ENCODE results near the gene LAMA2.

Gene LAMA2

GRCh38 chr6:129111853-129112252 is 228.9 kb downstream of the LAMA2 start:
- no peak for DNase-seq
- Histone ChIP-seq H3K9ac (ENCODE audit: low read length) (no peak overlapping the region), H2AFZ (ENCODE audit: low read length) (no peak overlapping the region), H4K20me1 (ENCODE audit: insufficient read depth, low read length) (no peaks in the 10 kb centered on the region), H3K27me3 (replicated peaks; ENCODE audit: insufficient read depth, low read length) (no peaks in the 10 kb centered on the region), H3K36me3 (replicated peaks; ENCODE audit: insufficient read depth, low read length) (no peaks in the 10 kb centered on the region), H3K4me1 (ENCODE audit: low read length) (no peaks in the 10 kb centered on the region), H3F3A (ENCODE audit: insufficient read depth, low read length) (no peaks in the 10 kb centered on the region), H3K9me3 (replicated peaks; ENCODE audit: insufficient read depth, low read length) (no peaks in the 10 kb centered on the region), H3K4me3 (ENCODE audit: low read length) (no peak overlapping the region), H3K9me2 (replicated peaks; ENCODE audit: insufficient read depth, low read length) (no peaks in the 10 kb centered on the region), H3K79me2 (ENCODE audit: low read length) (no peaks in the 10 kb centered on the region), H3K4me2 (ENCODE audit: low read depth, low read length) (no peak overlapping the region), H3K27ac (ENCODE audit: low read length) (no peak overlapping the region)
- no peak for TF ChIP-seq EZH2 (optimal IDR thresholded peaks at IDR 0.05; ENCODE audit: low read depth, low read length)
- TF ChIP-seq, protein P1, sequence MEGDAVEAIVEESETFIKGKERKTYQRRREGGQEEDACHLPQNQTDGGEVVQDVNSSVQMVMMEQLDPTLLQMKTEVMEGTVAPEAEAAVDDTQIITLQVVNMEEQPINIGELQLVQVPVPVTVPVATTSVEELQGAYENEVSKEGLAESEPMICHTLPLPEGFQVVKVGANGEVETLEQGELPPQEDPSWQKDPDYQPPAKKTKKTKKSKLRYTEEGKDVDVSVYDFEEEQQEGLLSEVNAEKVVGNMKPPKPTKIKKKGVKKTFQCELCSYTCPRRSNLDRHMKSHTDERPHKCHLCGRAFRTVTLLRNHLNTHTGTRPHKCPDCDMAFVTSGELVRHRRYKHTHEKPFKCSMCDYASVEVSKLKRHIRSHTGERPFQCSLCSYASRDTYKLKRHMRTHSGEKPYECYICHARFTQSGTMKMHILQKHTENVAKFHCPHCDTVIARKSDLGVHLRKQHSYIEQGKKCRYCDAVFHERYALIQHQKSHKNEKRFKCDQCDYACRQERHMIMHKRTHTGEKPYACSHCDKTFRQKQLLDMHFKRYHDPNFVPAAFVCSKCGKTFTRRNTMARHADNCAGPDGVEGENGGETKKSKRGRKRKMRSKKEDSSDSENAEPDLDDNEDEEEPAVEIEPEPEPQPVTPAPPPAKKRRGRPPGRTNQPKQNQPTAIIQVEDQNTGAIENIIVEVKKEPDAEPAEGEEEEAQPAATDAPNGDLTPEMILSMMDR (IDR thresholded peaks at IDR 0.05; ENCODE audit: low read length): no peak
- TF ChIP-seq EZH2phosphoT487 (IDR thresholded peaks at IDR 0.05; ENCODE audit: low read length): no peak

DNA sequence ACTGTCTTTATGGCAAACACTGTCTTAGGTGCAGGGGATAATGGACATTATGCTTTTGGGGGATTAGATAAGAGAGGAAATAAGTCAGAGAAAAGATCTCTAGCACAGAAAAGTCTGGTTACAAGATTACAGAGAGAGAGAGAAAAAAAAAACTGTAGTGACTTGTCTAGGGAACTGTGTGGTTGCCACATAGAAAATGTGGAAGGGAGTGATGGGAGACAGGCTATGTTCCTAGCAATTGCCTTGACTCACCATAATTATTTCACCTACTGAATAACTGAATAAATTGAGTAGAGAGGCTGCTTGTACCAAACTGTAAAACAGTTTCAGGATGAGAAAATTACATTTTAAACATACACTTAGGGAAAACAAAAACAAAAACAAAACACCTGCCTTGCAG is 229.7 kb downstream of the LAMA2 start:
- H3F3A ChIP-seq (ENCODE audit: insufficient read depth, low read length): no peaks in the 10 kb centered on the region
- H3K4me2 ChIP-seq (ENCODE audit: low read depth, low read length): no peak overlapping the region
- no peaks in the 10 kb centered on the region for H3K36me3 ChIP-seq (replicated peaks; ENCODE audit: insufficient read depth, low read length)
- H3K9me2 ChIP-seq (replicated peaks; ENCODE audit: insufficient read depth, low read length): no peaks in the 10 kb centered on the region
- H4K20me1 ChIP-seq (ENCODE audit: insufficient read depth, low read length): no peaks in the 10 kb centered on the region
- no peak for DNase-seq
- no peak overlapping the region for H3K27ac ChIP-seq (ENCODE audit: low read length)
- no peak overlapping the region for H3K4me3 ChIP-seq (ENCODE audit: low read length)
- H3K4me1 ChIP-seq (ENCODE audit: low read length): no peaks in the 10 kb centered on the region
- TF ChIP-seq EZH2phosphoT487 (IDR thresholded peaks at IDR 0.05; ENCODE audit: low read length) (no peak), EZH2 (optimal IDR thresholded peaks at IDR 0.05; ENCODE audit: low read depth, low read length) (no peak)
- TF ChIP-seq, protein P1 (IDR thresholded peaks at IDR 0.05; ENCODE audit: low read length): no peak
- H3K27me3 ChIP-seq (replicated peaks; ENCODE audit: insufficient read depth, low read length): no peaks in the 10 kb centered on the region
- no peaks in the 10 kb centered on the region for H3K9me3 ChIP-seq (replicated peaks; ENCODE audit: insufficient read depth, low read length)
- H3K9ac ChIP-seq (ENCODE audit: low read length): no peak overlapping the region
- H2AFZ ChIP-seq (ENCODE audit: low read length): no peak overlapping the region
- no peaks in the 10 kb centered on the region for H3K79me2 ChIP-seq (ENCODE audit: low read length)

GRCh38 chr6:129113637-129114036 is 230.7 kb downstream of the LAMA2 start:
- H3K9me3 ChIP-seq (replicated peaks; ENCODE audit: insufficient read depth, low read length): no peaks in the 10 kb centered on the region
- no peak overlapping the region for H2AFZ ChIP-seq (ENCODE audit: low read length)
- H3K36me3 ChIP-seq (replicated peaks; ENCODE audit: insufficient read depth, low read length): no peaks in the 10 kb centered on the region
- no peak overlapping the region for H3K9ac ChIP-seq (ENCODE audit: low read length)
- no peaks in the 10 kb centered on the region for H3F3A ChIP-seq (ENCODE audit: insufficient read depth, low read length)
- H3K4me2 ChIP-seq (ENCODE audit: low read depth, low read length): no peak overlapping the region
- no peak for TF ChIP-seq EZH2 (optimal IDR thresholded peaks at IDR 0.05; ENCODE audit: low read depth, low read length)
- no peak for TF ChIP-seq EZH2phosphoT487 (IDR thresholded peaks at IDR 0.05; ENCODE audit: low read length)
- TF ChIP-seq, protein P1 (IDR thresholded peaks at IDR 0.05; ENCODE audit: low read length): no peak
- no peaks in the 10 kb centered on the region for H3K9me2 ChIP-seq (replicated peaks; ENCODE audit: insufficient read depth, low read length)
- H3K79me2 ChIP-seq (ENCODE audit: low read length): no peaks in the 10 kb centered on the region
- no peak overlapping the region for H3K4me3 ChIP-seq (ENCODE audit: low read length)
- no peaks in the 10 kb centered on the region for H4K20me1 ChIP-seq (ENCODE audit: insufficient read depth, low read length)
- H3K4me1 ChIP-seq (ENCODE audit: low read length): no peaks in the 10 kb centered on the region
- no peak for DNase-seq
- H3K27ac ChIP-seq (ENCODE audit: low read length): no peak overlapping the region
- no peaks in the 10 kb centered on the region for H3K27me3 ChIP-seq (replicated peaks; ENCODE audit: insufficient read depth, low read length)
